Measurements from ENCODE around the gene RAI14.

The RAI14 gene

GRCh38 chr5:34677428-34677827 is 21.3 kb downstream of the RAI14 start:
- no peaks in the 10 kb centered on the region for H3K9me3 Mint-ChIP-seq
- ATAC-seq (ENCODE audit: low read depth) (no peak), DNase-seq (ENCODE audit: low spot score in 2 of 2) (no peak)
- peaks cover 5% of the 10 kb centered on the region for H3K27me3 Mint-ChIP-seq
- no peaks in the 10 kb centered on the region for H3K36me3 Mint-ChIP-seq
- H3K4me3 Mint-ChIP-seq: no peak overlapping the region
- H3K27ac Mint-ChIP-seq: no peak overlapping the region
- no peaks in the 10 kb centered on the region for H3K4me1 Mint-ChIP-seq

GRCh38 chr5:34680896-34681295 is 24.8 kb downstream of the RAI14 start:
- H3K36me3 Mint-ChIP-seq: no peaks in the 10 kb centered on the region
- no peaks in the 10 kb centered on the region for H3K9me3 Mint-ChIP-seq
- peaks cover 7% of the 10 kb centered on the region for H3K27me3 Mint-ChIP-seq
- DNase-seq (ENCODE audit: low spot score in 2 of 2) (no peak), ATAC-seq (ENCODE audit: low read depth) (no peak)
- H3K27ac Mint-ChIP-seq: no peak overlapping the region
- no peaks in the 10 kb centered on the region for H3K4me1 Mint-ChIP-seq
- no peak overlapping the region for H3K4me3 Mint-ChIP-seq

- no peak for ATAC-seq (ENCODE audit: low read depth)
- no peak for DNase-seq (ENCODE audit: low spot score in 2 of 2)
- Mint-ChIP-seq H3K4me1 (no peaks in the 10 kb centered on the region), H3K27me3 (peaks cover 7% of the 10 kb centered on the region), H3K36me3 (no peaks in the 10 kb centered on the region), H3K4me3 (no peak overlapping the region), H3K9me3 (no peaks in the 10 kb centered on the region), H3K27ac (no peak overlapping the region)
Observed at GRCh38 chr5:34682926-34683623, 26.9 kb downstream of the RAI14 start.

- H3K27me3 Mint-ChIP-seq: peaks cover 7% of the 10 kb centered on the region
- H3K27ac Mint-ChIP-seq: no peak overlapping the region
- no peak overlapping the region for H3K4me3 Mint-ChIP-seq
- H3K36me3 Mint-ChIP-seq: no peaks in the 10 kb centered on the region
- no peaks in the 10 kb centered on the region for H3K9me3 Mint-ChIP-seq
- no peak for DNase-seq (ENCODE audit: low spot score in 2 of 2)
- H3K4me1 Mint-ChIP-seq: no peaks in the 10 kb centered on the region
- ATAC-seq (ENCODE audit: low read depth): no peak
Observed at GRCh38 chr5:34684281-34684979, 28.3 kb downstream of the RAI14 start.

- H3K27ac Mint-ChIP-seq: no peak overlapping the region
- H3K9me3 Mint-ChIP-seq: no peaks in the 10 kb centered on the region
- no peaks in the 10 kb centered on the region for H3K36me3 Mint-ChIP-seq
- ATAC-seq (ENCODE audit: low read depth): no peak
- no peaks in the 10 kb centered on the region for H3K4me1 Mint-ChIP-seq
- no peak overlapping the region for H3K4me3 Mint-ChIP-seq
- peaks cover 7% of the 10 kb centered on the region for H3K27me3 Mint-ChIP-seq
- no peak for DNase-seq (ENCODE audit: low spot score in 2 of 2)
Observed at GRCh38 chr5:34684980-34685352, 28.8 kb downstream of the RAI14 start.

GRCh38 chr5:34685485-34686165 is 29.5 kb downstream of the RAI14 start:
- ATAC-seq (ENCODE audit: low read depth) (no peak), DNase-seq (ENCODE audit: low spot score in 2 of 2) (no peak)
- Mint-ChIP-seq H3K36me3 (no peaks in the 10 kb centered on the region), H3K4me1 (no peaks in the 10 kb centered on the region), H3K4me3 (no peak overlapping the region), H3K27ac (no peak overlapping the region), H3K27me3 (peaks cover 7% of the 10 kb centered on the region), H3K9me3 (no peaks in the 10 kb centered on the region)

- H3K4me1 Mint-ChIP-seq: no peaks in the 10 kb centered on the region
- no peak for ATAC-seq (ENCODE audit: low read depth)
- H3K36me3 Mint-ChIP-seq: no peaks in the 10 kb centered on the region
- peaks cover 3% of the 10 kb centered on the region for H3K27me3 Mint-ChIP-seq
- H3K27ac Mint-ChIP-seq: no peak overlapping the region
- no peak overlapping the region for H3K4me3 Mint-ChIP-seq
- H3K9me3 Mint-ChIP-seq: no peaks in the 10 kb centered on the region
- no peak for DNase-seq (ENCODE audit: low spot score in 2 of 2)
Observed at GRCh38 chr5:34686762-34687268, 30.7 kb downstream of the RAI14 start.

- Mint-ChIP-seq H3K36me3 (no peaks in the 10 kb centered on the region), H3K9me3 (no peaks in the 10 kb centered on the region), H3K27me3 (peaks cover 3% of the 10 kb centered on the region), H3K4me3 (no peak overlapping the region), H3K4me1 (no peaks in the 10 kb centered on the region), H3K27ac (no peak overlapping the region)
- ATAC-seq (ENCODE audit: low read depth): no peak
- DNase-seq (ENCODE audit: low spot score in 2 of 2): no peak
Observed at GRCh38 chr5:34687269-34688011, 31.3 kb downstream of the RAI14 start.

- H3K4me1 Mint-ChIP-seq: no peaks in the 10 kb centered on the region
- DNase-seq (ENCODE audit: low spot score in 2 of 2): no peak
- H3K27ac Mint-ChIP-seq: no peak overlapping the region
- ATAC-seq (ENCODE audit: low read depth): no peak
- no peak overlapping the region for H3K4me3 Mint-ChIP-seq
- no peaks in the 10 kb centered on the region for H3K9me3 Mint-ChIP-seq
- H3K36me3 Mint-ChIP-seq: no peaks in the 10 kb centered on the region
- H3K27me3 Mint-ChIP-seq: peaks cover 3% of the 10 kb centered on the region
Observed at GRCh38 chr5:34688015-34688810, 32.1 kb downstream of the RAI14 start.

- Mint-ChIP-seq H3K36me3 (no peaks in the 10 kb centered on the region), H3K27me3 (peaks cover 3% of the 10 kb centered on the region), H3K4me3 (no peak overlapping the region), H3K27ac (no peak overlapping the region), H3K4me1 (no peaks in the 10 kb centered on the region), H3K9me3 (no peaks in the 10 kb centered on the region)
- DNase-seq (ENCODE audit: low spot score in 2 of 2): no peak
- ATAC-seq (ENCODE audit: low read depth): no peak
Observed at GRCh38 chr5:34690301-34690700, 34.2 kb downstream of the RAI14 start.

- DNase-seq (ENCODE audit: low spot score in 2 of 2): no peak
- Mint-ChIP-seq H3K27me3 (peaks cover 2% of the 10 kb centered on the region), H3K4me1 (no peaks in the 10 kb centered on the region), H3K9me3 (no peaks in the 10 kb centered on the region), H3K4me3 (no peak overlapping the region), H3K36me3 (no peaks in the 10 kb centered on the region), H3K27ac (no peak overlapping the region)
- no peak for ATAC-seq (ENCODE audit: low read depth)
Observed at GRCh38 chr5:34690898-34691297, 34.8 kb downstream of the RAI14 start.

GRCh38 chr5:34691326-34691725 is 35.2 kb downstream of the RAI14 start:
- DNase-seq (ENCODE audit: low spot score in 2 of 2): no peak

GRCh38 chr5:34692786-34693185 is 36.7 kb downstream of the RAI14 start:
- H3K36me3 Mint-ChIP-seq: no peaks in the 10 kb centered on the region

More at GRCh38 chr5:34691326-34691725, 35.2 kb downstream of the RAI14 start:
- no peaks in the 10 kb centered on the region for H3K9me3 Mint-ChIP-seq
- H3K27me3 Mint-ChIP-seq: no peaks in the 10 kb centered on the region
- no peaks in the 10 kb centered on the region for H3K36me3 Mint-ChIP-seq
- ATAC-seq (ENCODE audit: low read depth): no peak
- H3K4me1 Mint-ChIP-seq: no peaks in the 10 kb centered on the region
- H3K27ac Mint-ChIP-seq: no peak overlapping the region
- no peak overlapping the region for H3K4me3 Mint-ChIP-seq

More at GRCh38 chr5:34692786-34693185, 36.7 kb downstream of the RAI14 start:
- ATAC-seq (ENCODE audit: low read depth) (no peak), DNase-seq (ENCODE audit: low spot score in 2 of 2) (no peak)
- Mint-ChIP-seq H3K27me3 (no peaks in the 10 kb centered on the region), H3K4me3 (no peak overlapping the region), H3K9me3 (no peaks in the 10 kb centered on the region), H3K4me1 (no peaks in the 10 kb centered on the region), H3K27ac (no peak overlapping the region)

Measured in memory B cell (primary cell).